CD4-positive, alpha-beta T cell (primary cell): ENCODE data around the gene FAM53B. TPM values are rescaled to one million over a fixed set of nuclear protein-coding genes. Genes with fewer than 3 reads are reported as not detected.
A peak's percentile ranks its signal among the peaks of the same experiment; 100 is the strongest.

Experiments used
- ATAC-seq: fragments of 200-7000 bp; cut with Tn5 transposase; one replicate; pipeline ENCODE4 v1.10.0; 2022; ENCODE audit warnings: mild to moderate bottlenecking; ENCODE audit not compliant: poor library complexity
- CTCF ChIA-PET: fragments of 350-600 bp; sonication (Branson Sonifier 250); formaldehyde crosslinking; loops from one replicate; lab custom pipeline; 2021; ENCODE audit warnings: antibody characterized with exemption, inconsistent platforms; lab: Charles Lee
- POLR2A ChIA-PET: fragments of 350-600 bp; sonication (Branson Sonifier 250); formaldehyde crosslinking; loops from one replicate; lab custom pipeline; 2021; ENCODE audit warnings: antibody characterized with exemption, inconsistent platforms; lab: Charles Lee
- DNase-seq, 14 experiments: peaks; one replicate each; pipeline ENCODE4 v3.0.0-alpha.2; 2013 to 2020; ENCODE audit warnings: mixed read lengths in 2 of 14
- H3K27ac ChIP-seq, 2 donors: one replicate each; pipeline versions ENCODE4 v1.5.1 to v1.7.0; 2013; ENCODE audit warnings: low read length in 2 of 2, low read depth in 1 of 2, mild to moderate bottlenecking in 1 of 2
- H3K27me3 ChIP-seq, 2 experiments: 1 replicate in 1 of 2; 2 replicates in 1 of 2; pipeline versions ENCODE4 v1.6.1 to v1.7.0; 2013; ENCODE audit warnings: low read length in 2 of 2, control low read depth in 1 of 2, mild to moderate bottlenecking in 1 of 2, moderate library complexity in 1 of 2; ENCODE audit not compliant: insufficient read depth in 2 of 2, control insufficient read depth in 1 of 2
- H3K36me3 ChIP-seq: one replicate; pipeline ENCODE4 v1.6.1; 2013; ENCODE audit warnings: low read length, control low read depth; ENCODE audit not compliant: insufficient read depth
- H3K4me1 ChIP-seq: one replicate; pipeline ENCODE4 v1.6.1; 2013; ENCODE audit warnings: low read length, control low read depth; ENCODE audit not compliant: insufficient read depth
- H3K4me3 ChIP-seq: one replicate; pipeline ENCODE4 v1.5.1; 2013; ENCODE audit warnings: mild to moderate bottlenecking, low read length, moderate library complexity
- H3K9me3 ChIP-seq, 2 experiments: 1 replicate in 1 of 2; 2 replicates in 1 of 2; pipeline versions ENCODE4 v1.6.1 to v1.7.0; 2013; ENCODE audit warnings: low read length in 2 of 2, mild to moderate bottlenecking in 2 of 2, control low read depth in 1 of 2, moderate library complexity in 1 of 2; ENCODE audit not compliant: control insufficient read depth in 1 of 2, insufficient read depth in 1 of 2
- H3K27ac Mint-ChIP-seq: one replicate; pipeline ENCODE4 v1.8.0; 2020; ENCODE audit warnings: mixed read lengths
- H3K27me3 Mint-ChIP-seq: one replicate; pipeline ENCODE4 v1.8.0; 2021; ENCODE audit warnings: mixed read lengths
- H3K36me3 Mint-ChIP-seq: one replicate; pipeline ENCODE4 v1.8.0; 2021; ENCODE audit warnings: low read depth, mixed read lengths
- H3K4me1 Mint-ChIP-seq: one replicate; pipeline ENCODE4 v1.8.0; 2021; ENCODE audit warnings: low read depth, mixed read lengths
- H3K4me3 Mint-ChIP-seq: one replicate; pipeline ENCODE4 v1.8.0; 2020; ENCODE audit warnings: mild to moderate bottlenecking, mixed read lengths
- H3K9me3 Mint-ChIP-seq: one replicate; pipeline ENCODE4 v1.8.0; 2020; ENCODE audit warnings: mixed read lengths
- CTCF ChIP-seq: fragments of 200-600 bp; IDR thresholded peaks from one replicate; pipeline ENCODE4 v1.8.0; 2022; ENCODE audit warnings: antibody characterized with exemption, mild to moderate bottlenecking
- intact Hi-C, 2 experiments: fragments of 100-400 bp; cut with DNase I in 1 of 2; cut with micrococcal nuclease in 1 of 2; formaldehyde crosslinking; loops; one replicate each; pipeline versions ENCODE4 v1.15.1 to v1.9.0; 2023 to 2025; cut with DNase I, micrococcal nuclease
- total RNA-seq, 174 experiments: library from RNA in 2 of 174; stranded (reverse) in 2 of 174; gene quantifications; one replicate each; pipeline ENCODE4 v1.2.3 and lab custom pipeline; 2021 to 2026

FAM53B gene
- total RNA-seq, 2 experiments from 2014 or later: 32.9 to 33.6 TPM

DNA sequence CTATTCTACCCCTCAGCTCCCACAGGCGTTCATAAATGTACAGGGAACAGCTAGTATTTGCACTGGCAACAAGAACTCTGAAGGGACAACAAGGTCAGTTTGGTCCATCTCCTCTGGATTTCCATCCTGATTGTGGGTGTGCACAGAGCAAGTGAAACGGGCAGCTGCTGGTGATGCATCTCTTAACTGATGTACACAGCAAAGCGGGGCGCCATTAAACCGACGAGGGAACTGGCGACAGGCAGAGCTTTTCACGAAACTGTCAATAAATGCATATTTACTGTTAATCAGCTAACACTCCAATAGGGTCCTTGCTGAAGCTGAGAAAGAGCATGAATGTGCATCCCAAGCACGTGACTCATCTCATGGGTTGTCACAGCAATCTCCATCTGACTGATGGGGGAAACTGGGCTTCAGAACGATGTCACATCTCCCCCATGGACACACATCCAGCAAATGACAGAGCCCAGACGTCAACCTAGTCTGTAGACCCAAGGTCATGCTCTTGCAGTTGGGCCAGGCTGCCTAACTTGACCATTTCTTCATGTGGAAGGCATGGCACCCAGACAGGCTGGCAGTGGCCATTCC lies 54.2 kb downstream of the FAM53B start:
- Mint-ChIP-seq H3K36me3 (peaks cover 42% of the 10 kb centered on the region), H3K9me3 (no peaks in the 10 kb centered on the region), H3K4me3 (no peak overlapping the region), H3K27me3 (no peaks in the 10 kb centered on the region), H3K27ac (no peak overlapping the region), H3K4me1 (peaks cover 71% of the 10 kb centered on the region)
- no peak for TF ChIP-seq CTCF
- H3K4me3 ChIP-seq: no peak overlapping the region
- DNase-seq: no peak
- H3K9me3 ChIP-seq: no peaks in the 10 kb centered on the region
- intact Hi-C loops: loop anchor here in 1 of 2 experiments (5.0 kb wide), 1 partner anchor 43 kb away; no protein-coding TSS in a partner anchor
- H3K4me1 ChIP-seq: peaks cover 88% of the 10 kb centered on the region
- CTCF ChIA-PET: interaction anchor here (0.9 to 3.5 kb wide), 8 partner anchors 9 to 54 kb away, joined by 3 to 28 read pairs (median 4); no protein-coding TSS in a partner anchor
- ATAC-seq: no peak
- POLR2A ChIA-PET: interaction anchor here (0.8 to 4.2 kb wide), 6 partner anchors 11 to 63 kb away, joined by 3 to 21 read pairs (median 4); no protein-coding TSS in a partner anchor
- H3K36me3 ChIP-seq: peaks cover 65% of the 10 kb centered on the region
- H3K27ac ChIP-seq: peak overlapping the region in 1 of 2 donors; percentile 32
- H3K27me3 ChIP-seq: no peaks in the 10 kb centered on the region

GRCh38 chr10:124688889-124689670 lies 55.1 kb downstream of the FAM53B start:
- H3K27ac Mint-ChIP-seq: peak overlapping the region; percentile 78
- H3K27me3 ChIP-seq: no peaks in the 10 kb centered on the region
- peak in 7 of 14 experiments; percentile 23 to 82 (median 58) for DNase-seq
- H3K9me3 ChIP-seq: no peaks in the 10 kb centered on the region
- peaks cover 85% of the 10 kb centered on the region for H3K4me1 ChIP-seq
- H3K36me3 ChIP-seq: peaks cover 56% of the 10 kb centered on the region
- H3K4me3 ChIP-seq: no peak overlapping the region
- ChIA-PET CTCF (interaction anchor here (0.7 to 3.5 kb wide), 15 partner anchors 8 to 62 kb away, joined by 3 to 28 read pairs (median 4); no protein-coding TSS in a partner anchor), POLR2A (interaction anchor here (0.7 to 4.2 kb wide), 13 partner anchors 9 to 70 kb away, joined by 3 to 21 read pairs (median 5); no protein-coding TSS in a partner anchor)
- H3K36me3 Mint-ChIP-seq: peaks cover 39% of the 10 kb centered on the region
- peak; percentile 72 for ATAC-seq
- H3K4me1 Mint-ChIP-seq: peaks cover 73% of the 10 kb centered on the region
- no peaks in the 10 kb centered on the region for H3K9me3 Mint-ChIP-seq
- intact Hi-C loops: loop anchor here in 1 of 2 experiments (5.0 kb wide), 1 partner anchor 42 kb away; no protein-coding TSS in a partner anchor
- H3K27ac ChIP-seq: peak overlapping the region in 1 of 2 donors; percentile 32
- H3K4me3 Mint-ChIP-seq: peak overlapping the region; percentile 17
- TF ChIP-seq CTCF: no peak
- no peaks in the 10 kb centered on the region for H3K27me3 Mint-ChIP-seq

GRCh38 chr10:124688386-124688785 lies 55.8 kb downstream of the FAM53B start:
- no peak overlapping the region for H3K4me3 ChIP-seq
- H3K4me3 Mint-ChIP-seq: no peak overlapping the region
- peak overlapping the region in 1 of 2 donors; percentile 32 for H3K27ac ChIP-seq
- peak overlapping the region; percentile 78 for H3K27ac Mint-ChIP-seq
- intact Hi-C loops: loop anchor here in 1 of 2 experiments (5.0 kb wide), 1 partner anchor 41 kb away; no protein-coding TSS in a partner anchor
- no peaks in the 10 kb centered on the region for H3K27me3 ChIP-seq
- peaks cover 85% of the 10 kb centered on the region for H3K4me1 ChIP-seq
- H3K36me3 ChIP-seq: peaks cover 53% of the 10 kb centered on the region
- no peak for DNase-seq
- H3K4me1 Mint-ChIP-seq: peaks cover 73% of the 10 kb centered on the region
- H3K36me3 Mint-ChIP-seq: peaks cover 33% of the 10 kb centered on the region
- ChIA-PET POLR2A (interaction anchor here (0.7 to 4.2 kb wide), 11 partner anchors 9 to 69 kb away, joined by 3 to 21 read pairs (median 5); no protein-coding TSS in a partner anchor), CTCF (interaction anchor here (0.8 to 3.5 kb wide), 12 partner anchors 8 to 61 kb away, joined by 3 to 28 read pairs (median 4); no protein-coding TSS in a partner anchor)
- H3K9me3 ChIP-seq: no peaks in the 10 kb centered on the region
- TF ChIP-seq CTCF: no peak
- ATAC-seq: no peak
- H3K27me3 Mint-ChIP-seq: no peaks in the 10 kb centered on the region
- no peaks in the 10 kb centered on the region for H3K9me3 Mint-ChIP-seq
